GM12873 (cell line): ENCODE results near the gene ST6GALNAC5.

ENCODE experiments used
- CTCF ChIP-seq: IDR thresholded peaks from 2 replicates; pipeline ENCODE4 v1.5.1; 2012; ENCODE audit warnings: low read depth, mild to moderate bottlenecking, moderate library complexity, low read length, control low read depth; ENCODE audit not compliant: insufficient read depth; ENCODE audit errors: missing control alignments

Gene ST6GALNAC5

DNA sequence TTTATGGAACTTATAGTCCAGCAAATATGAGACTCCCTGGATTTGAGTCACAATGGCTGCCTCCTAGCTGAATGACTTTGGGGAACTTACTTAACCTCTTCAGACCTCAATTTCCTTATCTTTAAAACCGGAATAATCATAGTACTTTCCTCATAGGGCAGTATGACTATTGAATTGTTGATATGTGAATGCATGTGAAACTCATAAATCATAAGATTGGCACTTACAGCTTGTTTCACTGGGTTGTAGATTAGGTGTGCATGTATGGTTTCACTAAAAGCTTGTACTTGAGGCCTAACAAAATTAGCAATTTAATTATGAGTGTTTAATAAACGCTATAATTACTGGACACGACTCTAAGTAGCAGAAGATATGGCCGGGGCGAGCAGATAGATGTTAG is 72.5 kb downstream of the ST6GALNAC5 start:
- no peak for TF ChIP-seq CTCF

DNA sequence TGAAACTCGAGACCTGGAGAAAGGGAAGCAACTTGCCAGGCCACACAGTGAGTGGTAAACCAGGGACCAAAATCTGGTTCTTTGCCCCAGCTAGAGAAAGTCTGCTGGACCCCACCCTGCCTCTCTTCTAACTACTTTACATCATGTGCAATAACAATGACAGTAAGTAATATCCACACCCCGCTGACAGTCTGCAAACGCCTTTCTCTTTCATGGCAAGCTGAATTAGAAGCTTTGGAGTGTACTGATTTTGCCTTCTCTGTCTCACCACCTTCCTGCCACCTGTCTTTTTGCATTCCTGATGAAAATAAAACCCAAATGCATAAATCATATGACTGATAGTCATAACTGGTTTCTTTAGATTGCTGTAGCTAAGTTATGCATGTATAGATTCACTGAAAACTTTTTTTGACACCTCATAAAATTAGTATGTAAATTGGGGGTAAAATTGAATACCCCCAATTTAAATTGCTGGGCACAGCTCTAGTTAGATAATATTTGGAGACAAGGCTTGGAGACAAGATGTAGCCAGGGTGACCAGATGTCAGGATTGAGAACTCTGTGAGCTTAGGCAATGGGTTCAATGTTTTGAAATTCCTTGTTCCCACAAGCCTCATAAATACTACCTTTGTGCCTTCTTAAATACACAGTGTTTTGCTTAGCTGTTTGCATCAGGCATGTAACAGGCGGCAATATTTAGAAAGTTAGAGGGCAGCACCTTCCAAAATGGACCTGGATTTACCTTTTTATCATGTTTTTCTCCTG is 73.5 kb downstream of the ST6GALNAC5 start:
- TF ChIP-seq CTCF: no peak

GRCh38 chr1:76942549-76942948 is 75.3 kb downstream of the ST6GALNAC5 start:
- no peak for TF ChIP-seq CTCF

DNA sequence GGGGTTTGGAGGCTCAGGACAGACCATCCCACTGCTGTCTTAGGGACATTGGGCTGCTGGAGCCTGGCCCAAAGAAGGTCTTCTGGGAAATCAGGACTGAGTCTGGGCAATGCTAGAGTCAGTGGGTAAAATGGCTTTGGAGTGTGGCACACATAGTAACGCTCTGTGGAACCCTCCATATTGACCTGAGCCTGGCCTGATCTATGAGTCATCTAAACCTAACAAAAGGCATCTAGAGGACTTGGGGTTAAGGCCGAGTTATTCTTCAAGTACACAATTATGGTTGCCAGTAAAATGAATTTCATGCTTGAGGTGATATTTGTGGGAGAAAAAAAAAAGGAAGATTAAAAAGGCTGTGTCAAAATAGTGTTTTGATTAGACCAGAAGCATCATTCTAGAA is 77.7 kb downstream of the ST6GALNAC5 start:
- no peak for TF ChIP-seq CTCF

- TF ChIP-seq CTCF: no peak
Measured at GRCh38 chr1:76948846-76949245, 81.6 kb downstream of the ST6GALNAC5 start.

DNA sequence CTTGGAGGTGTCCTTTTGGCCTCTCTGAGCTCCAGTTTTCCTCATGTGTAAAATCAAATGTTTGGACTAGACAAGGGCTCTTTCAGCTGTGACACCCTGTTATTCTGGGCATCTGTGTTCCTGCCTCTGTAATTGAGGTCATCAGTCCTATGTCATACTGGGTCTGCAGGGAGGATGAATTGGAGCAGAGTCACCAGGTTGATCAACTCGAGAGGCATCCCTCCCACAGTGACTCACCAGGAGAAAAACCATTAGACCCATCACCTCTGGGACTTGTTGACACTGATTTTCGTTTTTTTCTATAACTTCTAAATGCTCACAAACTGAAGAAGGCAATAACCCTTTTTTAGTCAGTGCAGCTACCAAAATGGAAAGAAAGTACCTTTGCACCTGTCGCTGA is 82.2 kb downstream of the ST6GALNAC5 start:
- no peak for TF ChIP-seq CTCF

DNA sequence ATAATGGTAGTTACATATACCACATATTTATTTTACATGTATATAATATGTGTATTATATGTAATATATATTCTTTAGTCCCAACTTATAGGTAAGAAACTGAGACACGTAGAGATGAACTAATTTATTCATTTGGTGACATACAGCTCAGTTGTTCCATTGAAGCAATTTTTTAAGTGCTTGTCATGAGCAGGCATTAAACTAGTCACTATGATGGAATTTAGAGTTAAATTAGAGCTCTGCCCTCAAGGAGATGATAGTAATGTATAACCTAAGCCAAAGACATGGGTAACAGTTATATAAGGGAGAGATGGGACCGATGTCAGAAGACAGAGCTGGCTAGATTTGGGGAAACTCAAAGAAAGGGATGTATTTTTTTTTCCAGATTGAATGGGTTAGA is 83.0 kb downstream of the ST6GALNAC5 start:
- no peak for TF ChIP-seq CTCF
